ENCODE data around the gene DCAF5. TPM values are rescaled to one million over a fixed set of nuclear protein-coding genes. Genes with fewer than 3 reads are reported as not detected.
A peak's percentile ranks its signal among the peaks of the same experiment; 100 is the strongest.

The DCAF5 gene
- total and polyA plus RNA-seq, 2 of the 13 experiments (the other 11 are each of a cell fraction or from before 2014, with no cell fraction given), result 13.4 to 31.6 TPM

DNA sequence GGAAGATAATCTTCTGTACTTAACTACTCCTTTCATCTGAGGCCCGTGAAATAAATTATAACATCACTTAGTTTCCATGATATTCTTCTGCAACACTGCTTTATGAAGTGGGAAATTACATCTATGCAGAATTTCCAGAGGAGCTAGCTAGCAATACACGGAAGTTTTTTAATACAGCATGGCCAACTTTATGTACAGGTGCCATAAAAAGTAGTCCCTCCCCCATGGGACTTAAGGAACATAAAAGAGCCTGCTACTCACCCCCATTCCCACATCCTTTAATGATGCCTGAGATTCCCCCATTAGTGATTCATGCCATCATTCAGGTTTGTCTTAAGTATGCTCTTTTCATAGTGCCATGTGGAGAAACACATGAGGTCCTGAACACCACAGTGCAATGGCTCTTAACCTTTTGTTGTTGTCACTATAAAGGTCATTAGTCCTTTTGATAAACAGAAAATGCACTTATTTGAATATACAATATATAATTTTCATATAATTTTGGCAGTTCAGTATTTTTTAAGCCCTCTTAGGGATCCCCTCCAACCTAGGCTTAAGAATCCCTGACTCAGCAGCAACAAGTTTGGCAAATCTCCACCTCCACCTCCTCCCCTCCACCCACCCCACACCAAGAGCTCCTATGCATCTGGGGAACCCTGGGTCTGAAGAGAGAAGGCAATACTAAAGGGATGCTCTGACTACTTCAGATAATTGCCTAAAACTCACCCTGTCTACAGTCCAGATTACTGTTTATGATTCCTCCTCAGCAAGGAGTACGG is 37.3 kb downstream of the DCAF5 start:
- TF ChIP-seq NR1H2 (CRISPR knock-in tag; IDR thresholded peaks at IDR 0.05; ENCODE audit: borderline replicate concordance, low read depth) (no peak), ATAD3A (CRISPR knock-in tag; IDR thresholded peaks at IDR 0.05) (no peak), MAFK (conservative IDR thresholded peaks at IDR 0.05 in 1 of 2, IDR thresholded peaks at IDR 0.05 in 1 of 2; ENCODE audit: low read length in 2 of 2) (peak; percentile 54 to 77; a peak in 3 of 4 replicates), MAFF (IDR thresholded peaks at IDR 0.05; ENCODE audit: low read depth, low read length) (peak; percentile 56; the same call in 1 of the 2 replicates), ZNF619 (CRISPR knock-in tag; IDR thresholded peaks at IDR 0.05) (no peak), YY1 (IDR thresholded peaks at IDR 0.05; ENCODE audit: insufficient read depth, insufficient replicate concordance, low read depth, low read length) (no peak)
- DNase-seq (ENCODE audit: low spot score) (no peak), ATAC-seq (no peak), FAIRE-seq (no peak)
- Histone ChIP-seq H3K9ac (ENCODE audit: insufficient read depth, low read depth, low read length) (no peak overlapping the region), H3K9me3 (ENCODE audit: low read length) (no peaks in the 10 kb centered on the region), H3K36me3 (replicated peaks in 1 of 2; ENCODE audit: control insufficient read depth in 1 of 2, insufficient read depth in 2 of 2, low read length in 2 of 2) (peaks cover 14 to 60% of the 10 kb centered on the region in 2 experiments), H3K79me2 (ENCODE audit: insufficient read depth, low read length) (peaks cover 2% of the 10 kb centered on the region), H3K4me2 (ENCODE audit: low read depth, low read length) (no peak overlapping the region), H3K4me3 (replicated peaks in 1 of 3; ENCODE audit: insufficient read depth in 1 of 3, low read depth in 2 of 3, low read length in 3 of 3) (no peak overlapping the region), H3K27me3 (ENCODE audit: control insufficient read depth in 1 of 2, insufficient read depth in 2 of 2, low read length in 2 of 2) (no peaks in the 10 kb centered on the region), H3K4me1 (ENCODE audit: insufficient read depth, low read length) (no peaks in the 10 kb centered on the region), H3K27ac (ENCODE audit: extremely low read length, insufficient read depth, low read length) (no peak overlapping the region), H2AFZ (ENCODE audit: low read length) (no peak overlapping the region), H4K20me1 (ENCODE audit: insufficient read depth, low read length) (no peaks in the 10 kb centered on the region)
- ChIA-PET CTCF (ENCODE audit: low intra/inter-chr PET ratio, low total read pairs) (no interaction called here), POLR2A (no interaction called here)
- in situ Hi-C loops (cut with HindIII; ENCODE audit: extremely low pct_ligation_motif_present, low pct_unique_long_range_greater_than_20kb), result no loop called here
- BruUV-seq (replicated peaks), result no TSS peak
- WGBS (ENCODE audit: low lambda C conversion rate), result 98% methylated on average over 3 of the region's 3 CpGs
- intact Hi-C loops (cut with micrococcal nuclease; ENCODE audit: unreplicated experiment), result no loop called here

DNA sequence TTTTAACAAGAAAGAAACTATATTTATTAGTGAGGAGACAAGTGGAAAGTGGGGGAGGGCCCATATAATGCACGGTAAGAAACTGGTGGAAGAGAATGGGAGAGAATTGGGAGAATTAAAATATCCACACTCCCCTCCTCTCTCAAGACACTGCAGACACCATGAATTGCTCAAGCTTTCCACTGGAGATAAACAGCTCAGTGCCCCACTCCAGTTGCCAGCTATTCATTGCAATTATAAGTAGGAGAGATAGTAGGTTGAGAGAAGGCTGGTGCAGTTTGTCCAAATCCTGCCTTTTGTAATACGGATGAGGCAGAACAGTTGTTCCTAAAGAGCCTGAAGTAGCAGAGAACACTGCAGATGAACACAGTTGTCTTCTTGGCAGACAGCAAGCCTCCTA is 38.2 kb downstream of the DCAF5 start:
- Histone ChIP-seq H2AFZ (ENCODE audit: low read length) (no peak overlapping the region), H4K20me1 (ENCODE audit: insufficient read depth, low read length) (no peaks in the 10 kb centered on the region), H3K4me1 (ENCODE audit: insufficient read depth, low read length) (no peaks in the 10 kb centered on the region), H3K4me3 (replicated peaks in 1 of 3; ENCODE audit: insufficient read depth in 1 of 3, low read depth in 2 of 3, low read length in 3 of 3) (no peak overlapping the region), H3K9me3 (ENCODE audit: low read length) (no peaks in the 10 kb centered on the region), H3K4me2 (ENCODE audit: low read depth, low read length) (no peak overlapping the region), H3K27ac (ENCODE audit: extremely low read length, insufficient read depth, low read length) (no peak overlapping the region), H3K36me3 (replicated peaks in 1 of 2; ENCODE audit: control insufficient read depth in 1 of 2, insufficient read depth in 2 of 2, low read length in 2 of 2) (peaks cover 15 to 60% of the 10 kb centered on the region in 2 experiments), H3K27me3 (ENCODE audit: control insufficient read depth in 1 of 2, insufficient read depth in 2 of 2, low read length in 2 of 2) (no peaks in the 10 kb centered on the region), H3K79me2 (ENCODE audit: insufficient read depth, low read length) (no peaks in the 10 kb centered on the region), H3K9ac (ENCODE audit: insufficient read depth, low read depth, low read length) (no peak overlapping the region)
- no peak for FAIRE-seq
- ChIA-PET CTCF (ENCODE audit: low intra/inter-chr PET ratio, low total read pairs) (no interaction called here), POLR2A (no interaction called here)
- in situ Hi-C loops (cut with HindIII; ENCODE audit: extremely low pct_ligation_motif_present, low pct_unique_long_range_greater_than_20kb) (no loop called here), intact Hi-C loops (cut with micrococcal nuclease; ENCODE audit: unreplicated experiment) (no loop called here)
- no peak for ATAC-seq
- WGBS (ENCODE audit: low lambda C conversion rate), result 99% methylated on average over 2 of the region's 2 CpGs
- no peak for DNase-seq (ENCODE audit: low spot score)
- no TSS peak for BruUV-seq (replicated peaks)
- no peak for TF ChIP-seq ZBTB3 (CRISPR knock-in tag; IDR thresholded peaks at IDR 0.05; ENCODE audit: borderline replicate concordance, low read depth)
- TF ChIP-seq HES4 (CRISPR knock-in tag; IDR thresholded peaks at IDR 0.05; ENCODE audit: borderline replicate concordance), result no peak
- TF ChIP-seq ERF (CRISPR knock-in tag; IDR thresholded peaks at IDR 0.05), result no peak
- TF ChIP-seq, protein P1, sequence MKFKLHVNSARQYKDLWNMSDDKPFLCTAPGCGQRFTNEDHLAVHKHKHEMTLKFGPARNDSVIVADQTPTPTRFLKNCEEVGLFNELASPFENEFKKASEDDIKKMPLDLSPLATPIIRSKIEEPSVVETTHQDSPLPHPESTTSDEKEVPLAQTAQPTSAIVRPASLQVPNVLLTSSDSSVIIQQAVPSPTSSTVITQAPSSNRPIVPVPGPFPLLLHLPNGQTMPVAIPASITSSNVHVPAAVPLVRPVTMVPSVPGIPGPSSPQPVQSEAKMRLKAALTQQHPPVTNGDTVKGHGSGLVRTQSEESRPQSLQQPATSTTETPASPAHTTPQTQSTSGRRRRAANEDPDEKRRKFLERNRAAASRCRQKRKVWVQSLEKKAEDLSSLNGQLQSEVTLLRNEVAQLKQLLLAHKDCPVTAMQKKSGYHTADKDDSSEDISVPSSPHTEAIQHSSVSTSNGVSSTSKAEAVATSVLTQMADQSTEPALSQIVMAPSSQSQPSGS (CRISPR knock-in tag; IDR thresholded peaks at IDR 0.05), result no peak
- TF ChIP-seq RAD51 (IDR thresholded peaks at IDR 0.05; ENCODE audit: borderline replicate concordance), result no peak
- no peak for TF ChIP-seq ZMYM4 (CRISPR knock-in tag; IDR thresholded peaks at IDR 0.05)
- TF ChIP-seq, protein P2, sequence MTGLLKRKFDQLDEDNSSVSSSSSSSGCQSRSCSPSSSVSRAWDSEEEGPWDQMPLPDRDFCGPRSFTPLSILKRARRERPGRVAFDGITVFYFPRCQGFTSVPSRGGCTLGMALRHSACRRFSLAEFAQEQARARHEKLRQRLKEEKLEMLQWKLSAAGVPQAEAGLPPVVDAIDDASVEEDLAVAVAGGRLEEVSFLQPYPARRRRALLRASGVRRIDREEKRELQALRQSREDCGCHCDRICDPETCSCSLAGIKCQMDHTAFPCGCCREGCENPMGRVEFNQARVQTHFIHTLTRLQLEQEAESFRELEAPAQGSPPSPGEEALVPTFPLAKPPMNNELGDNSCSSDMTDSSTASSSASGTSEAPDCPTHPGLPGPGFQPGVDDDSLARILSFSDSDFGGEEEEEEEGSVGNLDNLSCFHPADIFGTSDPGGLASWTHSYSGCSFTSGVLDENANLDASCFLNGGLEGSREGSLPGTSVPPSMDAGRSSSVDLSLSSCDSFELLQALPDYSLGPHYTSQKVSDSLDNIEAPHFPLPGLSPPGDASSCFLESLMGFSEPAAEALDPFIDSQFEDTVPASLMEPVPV (CRISPR knock-in tag; IDR thresholded peaks at IDR 0.05), result no peak
- no peak for TF ChIP-seq ZNF251 (CRISPR knock-in tag; IDR thresholded peaks at IDR 0.05)
- TF ChIP-seq EHMT2 (IDR thresholded peaks at IDR 0.05; ENCODE audit: borderline replicate concordance, low read depth, low read length), result no peak
- no peak for TF ChIP-seq MTA3 (CRISPR knock-in tag; IDR thresholded peaks at IDR 0.05)
- TF ChIP-seq ZNF367 (CRISPR knock-in tag; IDR thresholded peaks at IDR 0.05; ENCODE audit: borderline replicate concordance), result no peak

All from HepG2 (cell line).